BE2C (cell line): ENCODE data around the gene KCNJ1.

Experiments
- DNase-seq: peaks from one replicate; pipeline ENCODE4 v3.0.0-alpha.2; 2020
- H3K27me3 ChIP-seq: fragments of 250-450 bp; sonication (Bioruptor Pico); 2 replicates; pipeline ENCODE4 v1.5.1; 2020; ENCODE audit warnings: mild to moderate bottlenecking
- H3K36me3 ChIP-seq: fragments of 250-450 bp; sonication (Bioruptor Pico); 2 replicates; pipeline ENCODE4 v1.5.1; 2020; ENCODE audit warnings: mild to moderate bottlenecking
- H3K4me1 ChIP-seq: fragments of 250-450 bp; sonication (Bioruptor Pico); 2 replicates; pipeline ENCODE4 v1.5.1; 2020
- H3K4me3 ChIP-seq: 2 replicates; pipeline ENCODE4 v1.5.1; 2011; ENCODE audit warnings: low read depth, low read length
- H3K9me3 ChIP-seq: fragments of 250-450 bp; sonication (Bioruptor Pico); 2 replicates; pipeline ENCODE4 v1.5.1; 2020
- CTCF ChIP-seq: IDR thresholded peaks from 2 replicates; pipeline ENCODE4 v1.5.1; 2012; ENCODE audit warnings: mild to moderate bottlenecking, low read depth, low read length

The KCNJ1 gene

GRCh38 chr11:128911701-128912100, 44.6 kb upstream of the KCNJ1 start:
- no peak for TF ChIP-seq CTCF
- Histone ChIP-seq H3K4me1 (peaks cover 4% of the 10 kb centered on the region; the same call in 1 of the 2 replicates), H3K4me3 (no peak overlapping the region), H3K27me3 (no peaks in the 10 kb centered on the region; the same call in 1 of the 2 replicates), H3K36me3 (no peaks in the 10 kb centered on the region), H3K9me3 (no peaks in the 10 kb centered on the region)
- DNase-seq: no peak

- Histone ChIP-seq H3K9me3 (no peaks in the 10 kb centered on the region), H3K27me3 (no peaks in the 10 kb centered on the region; the same call in 1 of the 2 replicates), H3K4me1 (peaks cover 4% of the 10 kb centered on the region; the same call in 1 of the 2 replicates), H3K4me3 (no peak overlapping the region), H3K36me3 (no peaks in the 10 kb centered on the region)
- no peak for TF ChIP-seq CTCF
- no peak for DNase-seq
Observed at GRCh38 chr11:128911239-128911638, 44.1 kb upstream of the KCNJ1 start.

- no peak overlapping the region for H3K4me3 ChIP-seq
- no peak for TF ChIP-seq CTCF
- DNase-seq: no peak
- no peaks in the 10 kb centered on the region for H3K9me3 ChIP-seq
- H3K4me1 ChIP-seq: peaks cover 4% of the 10 kb centered on the region; the same call in 1 of the 2 replicates
- no peaks in the 10 kb centered on the region for H3K36me3 ChIP-seq
- H3K27me3 ChIP-seq: no peaks in the 10 kb centered on the region; the same call in none of the 2 replicates
Observed at GRCh38 chr11:128910576-128910975, 43.5 kb upstream of the KCNJ1 start.

- no peak for TF ChIP-seq CTCF
- Histone ChIP-seq H3K4me3 (no peak overlapping the region), H3K27me3 (peaks cover 4% of the 10 kb centered on the region), H3K4me1 (peaks cover 4% of the 10 kb centered on the region; the same call in 1 of the 2 replicates), H3K36me3 (no peaks in the 10 kb centered on the region), H3K9me3 (no peaks in the 10 kb centered on the region)
- DNase-seq: no peak
Observed at GRCh38 chr11:128909438-128910125, 42.5 kb upstream of the KCNJ1 start.

GRCh38 chr11:128908391-128909246, 41.5 kb upstream of the KCNJ1 start:
- H3K4me3 ChIP-seq: no peak overlapping the region
- H3K4me1 ChIP-seq: peaks cover 4% of the 10 kb centered on the region; the same call in 1 of the 2 replicates
- peaks cover 12% of the 10 kb centered on the region for H3K27me3 ChIP-seq
- no peak for DNase-seq
- no peaks in the 10 kb centered on the region for H3K9me3 ChIP-seq
- no peaks in the 10 kb centered on the region for H3K36me3 ChIP-seq
- TF ChIP-seq CTCF: no peak
